GM18858 (cell line): ENCODE data around the gene PGBD2.
"Not testable (repeated sequence)": the region's sequence is repeated elsewhere in the genome, so short reads cannot be mapped to it uniquely, and the experiment has no call there.

Source experiments
- ATAC-seq: cut with Tn5 transposase; IDR thresholded peaks from one replicate; pipeline ENCODE4 v1.9.1; 2021; ENCODE audit not compliant: unreplicated experiment

The PGBD2 gene

GRCh38 chr1:248906009-248906752 is at the start of gene PGBD2:
Gene PGBD2 (plus strand): TSS chr1:248906235. CDS start chr1:248913863, 7,628 bp downstream.
- peak; percentile 86 for ATAC-seq

DNA sequence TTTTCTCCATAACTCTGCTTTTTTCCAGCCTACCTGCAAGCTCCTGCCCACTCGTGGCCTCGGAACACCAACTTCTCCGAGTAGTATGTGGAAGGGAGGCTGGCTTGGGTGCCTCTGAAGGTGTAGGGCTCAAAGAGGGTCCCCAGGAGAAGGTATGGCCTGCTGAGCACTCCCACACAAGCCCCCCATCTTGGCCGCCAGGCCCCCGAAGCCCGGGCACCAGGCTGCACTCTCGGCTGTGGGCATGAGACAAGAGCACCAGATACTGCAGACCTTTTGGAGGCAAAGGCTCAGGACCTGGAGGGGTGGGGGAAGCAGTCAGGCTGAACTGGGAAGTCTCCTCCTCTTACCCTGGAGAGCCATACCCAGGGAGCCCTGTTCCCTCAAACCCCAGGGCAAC is 48.8 kb upstream of the PGBD2 start:
- no peak for ATAC-seq

GRCh38 chr1:248857749-248858095 is 48.3 kb upstream of the PGBD2 start:
- no peak for ATAC-seq

DNA sequence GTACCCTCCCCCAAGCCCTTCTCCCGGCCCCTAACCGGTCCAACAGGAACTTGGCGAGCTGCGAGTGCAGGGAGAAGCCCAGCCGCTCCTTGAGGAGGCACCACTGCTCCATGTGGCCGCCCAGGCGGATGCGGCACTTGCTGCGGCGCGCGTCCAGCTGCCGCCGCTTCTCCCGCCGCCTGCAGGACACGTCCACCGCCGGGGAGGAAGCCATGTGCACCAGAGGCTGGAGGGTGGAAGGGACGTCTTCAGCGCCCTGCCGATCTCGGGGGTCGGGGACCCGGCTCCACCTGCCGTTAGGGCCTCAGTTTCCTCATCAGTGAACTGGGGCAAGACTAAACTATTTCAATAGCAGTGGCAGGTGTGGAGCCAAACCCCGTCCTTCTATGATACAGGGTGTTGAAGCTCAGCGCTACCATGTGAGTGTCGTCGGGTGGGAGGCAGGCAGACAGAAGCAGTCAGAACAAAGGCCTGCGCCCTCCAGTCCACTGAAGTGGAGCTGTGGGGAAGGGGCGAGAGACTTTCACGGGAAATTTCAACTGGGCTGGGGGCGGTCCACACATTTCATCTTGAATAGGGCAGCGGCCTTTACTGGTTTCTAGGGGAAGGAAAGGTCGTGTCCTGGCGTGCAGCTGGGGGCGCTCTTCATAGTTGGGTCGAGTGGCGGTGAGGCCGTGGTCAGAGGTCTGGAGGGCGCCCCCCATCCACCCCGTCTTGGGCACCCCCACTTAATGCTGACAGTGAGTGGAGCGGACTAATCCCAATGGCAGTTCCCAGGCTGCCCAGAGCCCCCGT is 47.7 kb upstream of the PGBD2 start:
- peak; percentile 19 for ATAC-seq

DNA sequence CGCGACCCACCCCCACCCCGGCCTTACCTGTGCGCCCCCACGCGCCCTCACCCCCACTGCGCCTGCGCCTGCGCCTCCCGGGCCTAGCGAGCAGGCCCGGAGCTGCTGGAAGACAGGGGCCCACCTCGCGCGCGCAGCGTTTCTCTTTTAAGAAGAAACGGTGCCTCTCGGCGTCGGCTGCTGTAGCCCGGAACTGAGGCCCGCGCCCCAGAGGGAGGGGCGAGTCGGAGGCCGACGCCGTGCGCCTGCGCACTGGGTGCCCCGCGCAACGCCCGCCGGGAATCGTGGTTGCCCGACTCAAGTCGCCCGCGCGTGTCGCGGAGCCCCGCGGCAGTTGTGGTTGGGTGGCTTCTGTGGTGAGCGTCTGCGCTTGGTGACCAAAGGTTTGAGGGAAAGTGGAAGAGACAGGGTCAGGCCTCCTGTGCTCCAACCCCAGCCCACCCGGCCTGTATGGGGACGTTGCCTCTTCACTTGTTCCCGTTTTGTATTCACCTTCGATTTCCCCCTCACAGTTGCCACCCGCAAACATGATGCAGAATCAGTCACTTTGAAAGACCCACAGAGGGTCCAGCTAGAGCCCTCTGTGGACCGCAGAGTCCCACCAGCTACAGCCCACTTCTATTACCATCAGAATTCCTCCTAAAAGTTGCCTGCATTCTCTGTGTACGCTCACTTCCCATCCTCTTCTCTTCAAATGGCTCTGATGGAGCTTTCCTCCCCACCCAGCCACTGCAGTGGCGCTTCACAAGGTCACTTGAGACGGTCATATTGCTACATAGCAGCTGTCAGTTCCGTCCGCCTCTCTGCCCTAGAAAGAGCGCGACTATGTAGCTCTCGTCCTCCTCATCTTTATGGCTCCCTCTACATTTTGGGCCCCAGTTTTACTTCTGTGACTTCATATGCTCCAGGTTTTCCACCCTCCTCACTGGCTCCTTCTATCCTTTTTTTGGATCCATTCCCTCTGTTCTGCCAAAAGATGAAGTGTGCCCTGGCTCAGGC is 46.8 kb upstream of the PGBD2 start, which contains the start of gene ZNF692:
Gene ZNF692, minus strand, starts transcription at position 195 of the 999 bp plus-strand sequence. CDS start 776 bp downstream, outside the sequence.
- ATAC-seq: peak; percentile 71

- no peak for ATAC-seq
Observed at GRCh38 chr1:248860007-248860406, 46.0 kb upstream of the PGBD2 start.

DNA sequence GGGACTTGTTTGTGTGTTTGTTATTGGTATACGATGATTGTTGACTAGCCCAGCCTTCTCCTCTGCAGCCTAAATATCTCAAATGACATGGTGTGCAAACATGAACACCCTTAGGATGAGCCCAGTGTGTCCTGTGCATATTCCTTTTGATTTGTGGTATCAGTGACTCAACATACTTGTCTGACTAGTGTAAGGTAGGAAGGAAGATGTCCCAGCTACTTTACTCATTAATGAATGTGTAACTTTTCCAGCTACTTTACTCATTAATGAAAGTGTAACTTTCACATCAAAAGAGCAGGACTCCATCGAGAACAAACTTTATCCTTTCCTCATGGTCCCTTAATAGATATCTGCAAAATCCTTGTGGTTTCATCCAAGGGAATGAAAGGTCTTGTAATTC is 44.4 kb upstream of the PGBD2 start:
- ATAC-seq: no peak

DNA sequence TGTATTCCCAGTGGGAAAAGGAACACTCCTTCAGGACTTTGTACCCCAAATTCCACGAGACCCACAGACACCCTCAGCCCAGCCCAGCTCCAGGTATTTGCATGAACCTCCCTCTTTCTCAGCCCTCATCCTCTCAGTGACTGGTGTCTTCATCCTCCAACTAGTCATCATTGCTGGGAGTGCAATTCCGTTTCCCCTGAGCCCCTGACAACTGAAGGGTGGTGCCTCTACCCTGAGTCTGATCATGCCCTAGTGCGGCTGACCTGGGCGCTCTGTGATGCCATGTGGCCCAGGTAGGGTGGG is 43.4 kb upstream of the PGBD2 start:
- peak; percentile 0 for ATAC-seq

GRCh38 chr1:248862998-248863881 is 42.8 kb upstream of the PGBD2 start:
- ATAC-seq: peak; percentile 44

DNA sequence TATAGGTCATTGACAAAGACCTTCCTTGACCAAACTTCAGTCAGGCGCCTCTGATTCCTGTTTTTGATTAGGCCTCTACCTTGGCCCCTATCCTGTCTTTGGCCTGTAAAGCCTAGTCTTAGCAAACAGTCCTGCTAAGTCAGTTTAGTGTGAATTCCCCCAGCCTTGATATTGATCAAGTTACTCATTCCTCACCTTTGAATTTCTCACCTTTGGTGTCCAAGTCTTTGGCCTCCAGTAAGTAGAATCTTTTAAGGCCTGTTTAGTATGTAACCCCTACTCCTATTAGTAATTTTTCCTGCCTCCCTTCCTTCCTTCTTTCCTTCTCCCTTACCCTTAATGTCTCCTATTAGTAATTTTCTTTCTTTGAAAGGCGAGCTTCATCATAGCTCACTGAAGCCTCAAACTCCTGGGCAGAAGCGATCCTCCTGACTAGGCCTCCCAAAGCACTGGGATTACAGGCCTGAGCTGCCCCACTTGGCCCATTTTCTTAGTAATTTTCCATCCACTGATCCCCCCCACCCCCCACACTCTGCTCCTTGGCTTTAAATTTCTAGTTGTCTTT is 34.1 kb upstream of the PGBD2 start:
- no peak for ATAC-seq

- ATAC-seq: peak; percentile 22
Observed at GRCh38 chr1:248872752-248873408, 33.2 kb upstream of the PGBD2 start.

DNA sequence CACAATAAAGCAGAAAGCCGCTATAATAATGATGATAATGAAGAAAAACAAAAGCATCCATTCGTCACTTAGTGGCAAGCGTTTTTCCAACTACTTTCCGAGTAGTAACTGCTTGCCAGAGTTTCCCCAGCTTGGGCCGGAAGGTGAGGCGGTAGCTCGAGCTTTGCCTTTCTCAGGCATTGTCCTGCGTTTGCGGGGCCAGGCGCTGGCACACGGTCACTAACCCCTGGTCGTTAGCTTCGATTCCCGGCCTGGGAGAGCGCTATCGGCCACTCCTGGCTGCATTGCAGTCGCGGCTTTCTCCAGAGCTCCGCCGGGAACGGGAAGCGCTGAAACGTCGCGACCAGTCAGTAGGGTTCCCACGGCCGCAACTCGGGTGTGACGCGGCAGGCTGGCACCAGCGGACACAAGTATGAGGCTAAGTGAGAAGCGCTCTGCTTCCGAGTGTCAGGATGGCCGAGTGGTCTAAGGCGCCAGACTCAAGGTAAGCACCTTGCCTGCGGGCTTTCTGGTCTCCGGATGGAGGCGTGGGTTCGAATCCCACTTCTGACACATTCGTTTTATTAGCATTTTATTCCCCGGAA is 32.5 kb upstream of the PGBD2 start:
- ATAC-seq: peak; percentile 60

GRCh38 chr1:248873993-248874533 is 32.0 kb upstream of the PGBD2 start:
- peak; percentile 51 for ATAC-seq

DNA sequence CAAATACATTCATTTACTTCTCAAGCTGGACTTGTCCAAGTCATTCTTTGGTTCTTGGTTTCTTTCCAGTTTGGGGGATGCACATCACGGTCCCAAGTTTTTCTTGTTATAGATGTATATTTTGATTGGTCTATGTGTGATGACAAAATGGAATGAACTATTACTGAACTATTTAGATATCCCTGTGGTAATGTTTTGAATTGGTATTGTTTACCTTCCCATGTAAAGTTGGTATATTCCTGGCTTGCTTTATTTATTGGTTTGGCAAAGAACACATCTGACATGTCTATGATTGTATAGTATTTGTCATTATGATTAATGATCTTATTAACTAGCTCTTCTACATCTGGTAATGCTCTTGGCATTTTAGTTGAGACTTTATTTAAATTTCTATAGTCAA is 24.8 kb upstream of the PGBD2 start:
- no peak for ATAC-seq

- ATAC-seq: not testable (repeated sequence)
Observed at GRCh38 chr1:248882427-248882826, 23.6 kb upstream of the PGBD2 start.

DNA sequence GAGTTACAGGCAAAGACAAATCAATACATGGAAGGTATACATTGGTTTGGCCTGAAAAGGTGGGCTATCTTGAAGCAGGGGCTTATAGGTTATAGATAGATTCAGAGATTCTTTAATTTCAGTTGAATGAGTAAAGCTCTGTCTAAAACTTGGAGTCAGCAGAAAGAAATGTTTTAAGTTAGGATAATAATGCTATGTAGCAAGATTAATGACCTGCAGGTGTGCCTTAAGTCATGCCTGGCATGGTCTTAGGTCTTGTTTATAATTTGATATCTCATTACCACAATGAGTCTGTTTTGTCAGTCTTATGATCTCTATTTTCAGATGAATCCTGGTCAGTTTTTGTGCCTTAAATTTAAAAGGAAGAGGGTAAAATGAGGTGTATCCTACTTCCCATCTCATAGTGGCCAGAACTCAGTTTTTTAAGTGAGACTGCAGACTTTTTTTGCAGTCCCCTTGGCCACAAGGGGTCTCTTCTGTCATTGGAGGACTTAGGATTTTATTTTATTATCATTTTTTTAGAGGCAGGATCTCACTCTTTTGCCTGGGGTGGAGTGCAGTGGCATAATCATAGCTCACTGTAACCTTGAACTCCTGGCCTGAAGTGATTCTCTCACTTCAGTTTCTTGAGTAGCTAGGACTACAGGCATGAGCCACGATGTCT is 21.3 kb upstream of the PGBD2 start:
- no peak for ATAC-seq

GRCh38 chr1:248885646-248886045 is 20.4 kb upstream of the PGBD2 start:
- ATAC-seq: no peak

- no peak for ATAC-seq
Observed at GRCh38 chr1:248886237-248886895, 19.7 kb upstream of the PGBD2 start.
